GM12892 (cell line): ENCODE data around the gene FBXL17.

ENCODE experiments used
- POLR2AphosphoS5 ChIP-seq: IDR thresholded peaks from 2 replicates; pipeline ENCODE4 v1.6.1; 2011; ENCODE audit warnings: low read depth, low read length, control low read depth
- TAF1 ChIP-seq: IDR thresholded peaks from 2 replicates; pipeline ENCODE4 v1.6.1; 2011; ENCODE audit warnings: low read depth, mild to moderate bottlenecking, control low read depth, low read length, borderline replicate concordance

DNA sequence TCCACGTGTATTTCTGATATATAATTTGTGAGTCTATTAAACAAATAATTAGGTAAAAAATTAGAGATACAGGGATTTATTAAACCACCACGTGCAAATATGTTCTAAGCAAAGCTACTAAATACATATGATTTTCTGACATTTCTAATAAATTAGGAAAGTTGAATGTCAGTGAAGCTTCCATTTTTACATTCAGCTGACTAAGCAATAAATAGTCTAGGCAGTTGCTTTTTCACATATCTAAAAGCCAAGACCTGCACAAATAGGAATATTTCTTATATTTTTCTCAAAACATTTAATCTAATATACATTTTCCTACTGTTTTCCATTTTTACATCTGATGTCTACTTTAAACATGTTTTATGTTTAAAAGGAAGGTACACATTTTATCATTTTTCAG is 388.6 kb downstream of the FBXL17 start:
- TF ChIP-seq POLR2AphosphoS5 (no peak), TAF1 (no peak)
